ENCODE results near the gene RNF175.

RNF175 gene

GRCh38 chr4:153741541-153741940 lies 18.3 kb downstream of the RNF175 start:
- DNase-seq: no peak

- no peak for DNase-seq
Observed at GRCh38 chr4:153735906-153736461, 23.8 kb downstream of the RNF175 start.

GRCh38 chr4:153733751-153734448 lies 25.9 kb downstream of the RNF175 start:
- no peak for DNase-seq

- DNase-seq: no peak
Observed at GRCh38 chr4:153731239-153731638, 28.6 kb downstream of the RNF175 start.

GRCh38 chr4:153729895-153730294 lies 29.9 kb downstream of the RNF175 start:
- no peak for DNase-seq

- DNase-seq: no peak
Observed at GRCh38 chr4:153728660-153729059, 31.2 kb downstream of the RNF175 start.

GRCh38 chr4:153728151-153728550 lies 31.7 kb downstream of the RNF175 start:
- DNase-seq: no peak

GRCh38 chr4:153725831-153726154 lies 34.0 kb downstream of the RNF175 start:
- DNase-seq: no peak

GRCh38 chr4:153725136-153725830 lies 34.5 kb downstream of the RNF175 start:
- no peak for DNase-seq

GRCh38 chr4:153724606-153725005 lies 35.2 kb downstream of the RNF175 start:
- DNase-seq: no peak

GRCh38 chr4:153722036-153722435 lies 37.8 kb downstream of the RNF175 start:
- DNase-seq: no peak

- no peak for DNase-seq
Observed at GRCh38 chr4:153713866-153714646, 45.8 kb downstream of the RNF175 start.

- no peak for DNase-seq
Observed at GRCh38 chr4:153710681-153711080, 49.1 kb downstream of the RNF175 start.

- no peak for DNase-seq
Observed at GRCh38 chr4:153706519-153706918, 53.3 kb downstream of the RNF175 start.

- DNase-seq: no peak
Observed at GRCh38 chr4:153705743-153706468, 53.9 kb downstream of the RNF175 start.

GRCh38 chr4:153704522-153704921 lies 55.3 kb downstream of the RNF175 start:
- DNase-seq: no peak

- no peak for DNase-seq
Observed at GRCh38 chr4:153684971-153685371, 74.9 kb downstream of the RNF175 start.

- peak; percentile 70 for DNase-seq
Observed at GRCh38 chr4:153684182-153684970, 75.4 kb downstream of the RNF175 start, which contains the start of gene TLR2. TSS of gene TLR2 (plus strand) at chr4:153684280. CDS start at chr4:153702908, 18,628 bp downstream.

GRCh38 chr4:153683763-153684181 lies 76.1 kb downstream of the RNF175 start:
- no peak for DNase-seq

GRCh38 chr4:153679486-153679885 lies 80.3 kb downstream of the RNF175 start:
- DNase-seq: no peak

GRCh38 chr4:153676984-153677383 lies 82.8 kb downstream of the RNF175 start:
- no peak for DNase-seq

- DNase-seq: no peak
Observed at GRCh38 chr4:153676486-153676885, 83.3 kb downstream of the RNF175 start.

Data from activated CD8-positive, alpha-beta memory T cell treated with anti-CD3 and anti-CD28 coated beads, Interleukin-2, amount 50 U/mL, for 4 hours (primary cell).